A673 (cell line): ENCODE results near the gene ABCA13. TPM values are rescaled to one million over a fixed set of nuclear protein-coding genes. Genes with fewer than 3 reads are reported as not detected.

Experiments
- BruUV-seq: library from RNA; stranded (reverse); fragments of 400-500 nt; replicated peaks from 2 replicates; lab custom pipeline; 2021; lab: Mats Ljungman, UMichigan
- CTCF ChIA-PET: fragments of 300-600 bp; sonication (Branson Sonifier 250); formaldehyde crosslinking; loops from one replicate; lab custom pipeline; 2022; ENCODE audit warnings: antibody characterized with exemption; lab: Charles Lee
- POLR2A ChIA-PET: fragments of 300-600 bp; sonication (Branson Sonifier 250); formaldehyde crosslinking; loops from one replicate; lab custom pipeline; 2022; ENCODE audit warnings: antibody characterized with exemption; ENCODE audit not compliant: low non-redundant PET; lab: Charles Lee
- DNase-seq: peaks from one replicate; pipeline ENCODE4 v3.0.0-alpha.2; 2015; ENCODE audit warnings: low spot score
- H3K27ac ChIP-seq: fragments of 200-600 bp; sonication (generic); 2 replicates; pipeline ENCODE4 v1.5.1; 2016; ENCODE audit warnings: mixed run types, low read depth, mild to moderate bottlenecking, mixed read lengths, antibody characterized with exemption, low read length; ENCODE audit not compliant: poor library complexity, severe bottlenecking
- H3K27me3 ChIP-seq: fragments of 200-600 bp; sonication (generic); replicated peaks from 2 replicates; pipeline ENCODE4 v1.6.1; 2017; ENCODE audit warnings: mixed run types, low read depth, mild to moderate bottlenecking, mixed read lengths, antibody characterized with exemption, low read length; ENCODE audit not compliant: insufficient read depth, poor library complexity
- H3K36me3 ChIP-seq: fragments of 200-600 bp; sonication (generic); 2 replicates; pipeline ENCODE4 v1.6.1; 2016; ENCODE audit warnings: mixed run types, mild to moderate bottlenecking, mixed read lengths, antibody characterized with exemption, low read length; ENCODE audit not compliant: insufficient read depth, poor library complexity, severe bottlenecking
- H3K4me1 ChIP-seq: fragments of 200-600 bp; sonication (generic); 2 replicates; pipeline ENCODE4 v1.6.1; 2017; ENCODE audit warnings: mixed run types, mild to moderate bottlenecking, mixed read lengths, antibody characterized with exemption, low read length; ENCODE audit not compliant: insufficient read depth, poor library complexity, severe bottlenecking
- H3K4me3 ChIP-seq: fragments of 200-600 bp; sonication (generic); 2 replicates; pipeline ENCODE4 v1.5.1; 2016; ENCODE audit warnings: low read depth, mixed run types, mild to moderate bottlenecking, mixed read lengths, low read length; ENCODE audit not compliant: poor library complexity, severe bottlenecking
- H3K9me3 ChIP-seq: fragments of 200-600 bp; sonication (generic); 2 replicates; pipeline ENCODE4 v1.6.1; 2016; ENCODE audit warnings: mixed run types, low read depth, mild to moderate bottlenecking, mixed read lengths, antibody characterized with exemption, low read length; ENCODE audit not compliant: poor library complexity, severe bottlenecking
- EZH2 ChIP-seq: fragments of 200-600 bp; sonication (generic); IDR thresholded peaks from 2 replicates; pipeline ENCODE4 v1.6.1; 2017; ENCODE audit warnings: borderline replicate concordance, low read depth, mild to moderate bottlenecking, mixed read lengths, antibody characterized with exemption, low read length; ENCODE audit not compliant: poor library complexity, severe bottlenecking
- intact Hi-C: fragments of 100-400 bp; cut with micrococcal nuclease; formaldehyde crosslinking; loops from one replicate; pipeline ENCODE4 v1.10.0; 2022; ENCODE audit not compliant: unreplicated experiment
- total RNA-seq: library from RNA; stranded (reverse); gene quantifications from 2 replicates; pipeline ENCODE4 v1.2.3, GENCODE V29; 2021
- TF ChIP-seq, protein P1 (sequence below): fragments of 300-800, 200-600 bp; sonication (generic); conservative IDR thresholded peaks from 2 replicates; pipeline ENCODE4 v1.5.1; 2017; ENCODE audit warnings: low read depth, mild to moderate bottlenecking, antibody characterized with exemption, low read length, moderate library complexity, mixed read lengths

ABCA13 gene
- total RNA-seq, 1 experiment from 2014 or later = 15.6 TPM

DNA sequence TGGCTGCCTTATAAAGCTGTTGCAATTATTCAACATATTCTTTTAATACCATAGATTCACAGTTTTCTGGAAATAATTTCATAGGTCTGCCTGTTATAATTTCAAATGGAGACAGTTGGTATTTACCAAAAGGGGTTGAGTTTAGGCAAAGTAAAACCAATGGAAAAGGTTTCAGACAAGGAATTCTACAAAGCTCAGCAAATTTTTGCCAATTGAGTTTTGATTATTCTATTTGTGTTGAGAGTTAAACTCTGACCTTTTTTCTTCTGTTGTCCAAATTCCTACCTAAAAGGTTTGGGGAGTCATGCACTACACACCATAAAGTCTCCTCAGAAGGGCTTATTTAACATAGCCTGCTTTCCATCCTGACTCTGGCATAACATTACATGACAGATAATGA lies 38.5 kb upstream of the ABCA13 start:
- Histone ChIP-seq H3K4me1 (no peaks in the 10 kb centered on the region), H3K27me3 (no peaks in the 10 kb centered on the region), H3K36me3 (no peaks in the 10 kb centered on the region), H3K4me3 (no peak overlapping the region), H3K27ac (no peak overlapping the region), H3K9me3 (peaks cover 5% of the 10 kb centered on the region)
- BruUV-seq = no TSS peak
- intact Hi-C loops = no loop called here
- DNase-seq = no peak
- TF ChIP-seq, protein P1, sequence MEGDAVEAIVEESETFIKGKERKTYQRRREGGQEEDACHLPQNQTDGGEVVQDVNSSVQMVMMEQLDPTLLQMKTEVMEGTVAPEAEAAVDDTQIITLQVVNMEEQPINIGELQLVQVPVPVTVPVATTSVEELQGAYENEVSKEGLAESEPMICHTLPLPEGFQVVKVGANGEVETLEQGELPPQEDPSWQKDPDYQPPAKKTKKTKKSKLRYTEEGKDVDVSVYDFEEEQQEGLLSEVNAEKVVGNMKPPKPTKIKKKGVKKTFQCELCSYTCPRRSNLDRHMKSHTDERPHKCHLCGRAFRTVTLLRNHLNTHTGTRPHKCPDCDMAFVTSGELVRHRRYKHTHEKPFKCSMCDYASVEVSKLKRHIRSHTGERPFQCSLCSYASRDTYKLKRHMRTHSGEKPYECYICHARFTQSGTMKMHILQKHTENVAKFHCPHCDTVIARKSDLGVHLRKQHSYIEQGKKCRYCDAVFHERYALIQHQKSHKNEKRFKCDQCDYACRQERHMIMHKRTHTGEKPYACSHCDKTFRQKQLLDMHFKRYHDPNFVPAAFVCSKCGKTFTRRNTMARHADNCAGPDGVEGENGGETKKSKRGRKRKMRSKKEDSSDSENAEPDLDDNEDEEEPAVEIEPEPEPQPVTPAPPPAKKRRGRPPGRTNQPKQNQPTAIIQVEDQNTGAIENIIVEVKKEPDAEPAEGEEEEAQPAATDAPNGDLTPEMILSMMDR = no peak
- no peak for TF ChIP-seq EZH2
- ChIA-PET POLR2A (no interaction called here), CTCF (no interaction called here)

GRCh38 chr7:48139459-48139858 lies 31.8 kb upstream of the ABCA13 start:
- Histone ChIP-seq H3K27ac (no peak overlapping the region), H3K9me3 (peaks cover 5% of the 10 kb centered on the region), H3K36me3 (no peaks in the 10 kb centered on the region), H3K27me3 (no peaks in the 10 kb centered on the region), H3K4me1 (no peaks in the 10 kb centered on the region), H3K4me3 (no peak overlapping the region)
- DNase-seq = peak; percentile 47
- no TSS peak for BruUV-seq
- ChIA-PET CTCF (no interaction called here), POLR2A (no interaction called here)
- TF ChIP-seq, protein P1 = peak; percentile 55
- TF ChIP-seq EZH2 = no peak
- intact Hi-C loops = no loop called here

GRCh38 chr7:48140001-48140681 lies 31.1 kb upstream of the ABCA13 start:
- BruUV-seq = no TSS peak
- no peak for DNase-seq
- H3K36me3 ChIP-seq = no peaks in the 10 kb centered on the region
- H3K27ac ChIP-seq = no peak overlapping the region
- TF ChIP-seq, protein P1 = no peak
- no peak for TF ChIP-seq EZH2
- CTCF ChIA-PET = no interaction called here
- H3K4me1 ChIP-seq = no peaks in the 10 kb centered on the region
- no peaks in the 10 kb centered on the region for H3K27me3 ChIP-seq
- H3K4me3 ChIP-seq = no peak overlapping the region
- intact Hi-C loops = no loop called here
- peaks cover 5% of the 10 kb centered on the region for H3K9me3 ChIP-seq
- POLR2A ChIA-PET = no interaction called here
